CD4-positive, alpha-beta T cell treated with Interleukin-4 for 1 hour (primary cell): ENCODE data around the gene ZG16.
A peak's percentile ranks its signal among the peaks of the same experiment; 100 is the strongest.
"Not testable (repeated sequence)": the region's sequence is repeated elsewhere in the genome, so short reads cannot be mapped to it uniquely, and the experiment has no call there.

Experiments used
- DNase-seq, 2 donors: peaks; one replicate each; pipeline ENCODE4 v3.0.0-alpha.2; 2020 to 2022

ZG16 gene, protein sequence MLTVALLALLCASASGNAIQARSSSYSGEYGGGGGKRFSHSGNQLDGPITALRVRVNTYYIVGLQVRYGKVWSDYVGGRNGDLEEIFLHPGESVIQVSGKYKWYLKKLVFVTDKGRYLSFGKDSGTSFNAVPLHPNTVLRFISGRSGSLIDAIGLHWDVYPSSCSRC

DNA sequence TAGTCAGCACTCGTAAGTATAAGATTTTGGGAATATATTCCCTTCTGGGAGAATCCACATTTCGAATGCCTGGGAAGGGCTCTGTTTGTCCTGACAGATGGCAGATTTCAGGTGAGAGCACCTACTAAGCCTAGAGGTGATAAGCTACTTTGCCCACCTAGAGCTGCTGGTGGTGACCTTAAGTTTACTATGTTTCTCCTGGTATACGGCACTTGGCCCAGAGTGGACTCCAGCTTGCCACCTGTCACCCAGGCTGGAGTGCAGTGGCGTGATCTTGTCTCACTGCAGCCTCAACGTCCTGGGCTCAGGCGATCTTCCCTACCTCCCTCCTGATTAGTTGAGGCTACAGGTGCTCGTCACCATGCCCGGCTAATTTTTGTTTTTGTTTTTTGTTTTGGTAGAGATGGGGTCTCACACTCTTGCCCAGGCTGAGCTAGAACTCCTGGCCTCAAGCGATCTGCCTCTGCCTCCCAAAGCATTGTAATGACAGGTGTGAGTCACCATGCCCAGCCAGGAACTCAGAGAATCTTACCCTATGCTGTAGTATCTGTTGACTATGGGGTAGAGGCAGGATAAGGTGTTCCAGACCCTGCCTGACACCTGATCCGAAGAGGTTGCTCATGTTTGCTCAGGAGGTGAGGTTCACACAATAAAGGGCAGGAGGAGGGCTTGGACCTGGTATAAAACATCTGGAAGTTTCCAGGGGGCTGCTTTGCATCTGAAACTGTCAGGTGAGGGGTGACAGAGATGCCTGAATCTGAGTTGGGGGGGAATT is at the start of gene ZG16:
Gene ZG16, plus strand, starts transcription at position 681 of the 775 bp plus-strand sequence. CDS start 1,011 bp downstream, outside the sequence.
- no peak for DNase-seq

DNA sequence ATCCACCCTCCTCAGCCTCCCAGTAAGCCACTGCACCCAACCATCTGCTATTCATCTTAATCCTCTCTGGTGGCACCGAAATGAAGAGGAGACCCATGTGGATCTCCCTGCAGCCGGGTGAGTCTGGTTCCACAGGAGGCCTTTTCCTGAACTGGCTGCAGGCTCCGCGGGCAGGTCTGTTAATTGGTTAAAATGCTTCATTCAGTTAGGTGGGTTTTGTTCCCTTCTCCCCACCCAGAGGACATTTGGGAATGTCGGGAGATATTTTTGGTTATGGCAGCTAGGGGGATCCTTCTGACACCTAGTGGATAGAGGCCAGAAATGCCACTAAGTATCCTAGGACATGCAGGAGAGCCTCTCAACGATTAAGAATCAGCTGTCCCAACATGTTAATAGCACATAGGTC is 48.9 kb upstream of the ZG16 start:
- no peak for DNase-seq

DNA sequence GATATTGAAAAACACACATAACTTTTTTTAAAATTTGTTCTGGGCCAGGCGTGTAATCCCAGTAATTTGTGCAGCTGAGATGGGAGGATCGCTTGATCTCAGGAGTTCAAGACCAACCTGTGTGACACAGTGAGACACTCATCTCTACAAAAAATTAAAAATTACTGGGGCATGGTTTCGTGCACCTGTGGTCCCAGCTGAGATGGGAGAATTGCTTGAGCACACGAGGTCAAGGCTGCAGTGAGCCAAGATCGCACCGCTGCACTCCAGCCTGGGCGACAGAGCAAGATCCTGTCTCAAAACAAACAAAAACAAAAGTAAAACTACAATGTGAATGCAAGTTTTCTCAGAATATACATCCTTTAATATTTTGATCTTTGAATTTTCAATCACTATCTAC is 47.4 kb upstream of the ZG16 start:
- DNase-seq: no peak

DNA sequence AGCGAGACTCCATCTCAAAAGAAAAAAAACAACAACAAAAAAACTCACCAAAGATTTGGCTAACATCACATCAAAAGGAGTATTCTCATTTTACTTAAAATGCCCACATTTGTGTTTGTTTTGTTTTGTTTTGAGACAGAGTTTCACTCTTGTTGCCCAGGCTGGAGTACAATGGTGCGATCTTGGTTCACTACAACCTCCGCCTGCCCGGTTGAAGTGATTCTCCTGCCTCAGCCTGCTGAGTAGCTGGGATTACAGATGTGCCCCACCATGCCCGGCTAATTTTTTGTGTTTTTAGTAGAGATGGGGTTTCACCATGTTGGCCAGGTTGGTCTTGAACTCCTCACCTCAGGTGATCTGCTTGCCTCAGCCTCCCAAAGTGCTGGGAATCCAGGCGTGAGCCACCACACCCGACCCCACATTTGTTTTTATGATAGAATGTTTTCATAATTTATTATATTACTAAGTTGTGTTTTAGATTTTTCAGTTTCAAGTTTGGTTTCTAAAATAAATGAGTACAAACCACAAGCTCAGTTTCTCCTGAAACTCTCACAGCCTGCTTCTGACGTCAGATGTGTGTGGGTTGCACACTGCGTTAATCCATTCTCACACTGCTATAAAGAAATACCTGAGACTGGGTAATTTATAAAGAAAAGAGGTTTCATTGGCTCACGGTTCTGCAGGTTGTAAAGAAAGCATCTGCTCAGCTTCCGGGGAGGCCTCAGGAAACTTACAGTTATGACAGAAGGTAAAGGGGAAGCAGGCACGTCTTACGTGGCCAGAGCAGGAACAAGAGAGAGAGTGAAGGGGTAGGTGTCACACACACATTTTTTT is 46.1 kb upstream of the ZG16 start:
- peak; percentile 54 to 65 for DNase-seq

DNA sequence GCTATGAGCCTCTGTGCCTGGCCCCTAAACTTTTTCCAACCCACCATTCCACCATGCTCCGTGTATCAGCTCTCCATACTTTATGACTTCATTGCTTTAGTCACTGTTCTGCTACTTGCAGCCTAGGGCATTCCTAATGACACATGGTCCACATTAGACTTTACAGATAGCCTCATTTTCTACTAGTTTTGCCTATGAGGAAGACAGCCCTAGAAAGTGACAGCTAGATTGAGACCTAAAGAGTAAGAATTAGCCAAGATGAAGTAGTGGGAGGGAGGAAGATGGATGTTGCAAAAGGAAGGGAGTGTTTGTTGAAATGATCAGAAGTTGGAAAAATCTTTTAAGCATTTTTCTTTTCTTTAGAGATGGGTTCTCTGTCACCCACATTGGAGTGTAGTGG is 43.3 kb upstream of the ZG16 start:
- DNase-seq: no peak

DNA sequence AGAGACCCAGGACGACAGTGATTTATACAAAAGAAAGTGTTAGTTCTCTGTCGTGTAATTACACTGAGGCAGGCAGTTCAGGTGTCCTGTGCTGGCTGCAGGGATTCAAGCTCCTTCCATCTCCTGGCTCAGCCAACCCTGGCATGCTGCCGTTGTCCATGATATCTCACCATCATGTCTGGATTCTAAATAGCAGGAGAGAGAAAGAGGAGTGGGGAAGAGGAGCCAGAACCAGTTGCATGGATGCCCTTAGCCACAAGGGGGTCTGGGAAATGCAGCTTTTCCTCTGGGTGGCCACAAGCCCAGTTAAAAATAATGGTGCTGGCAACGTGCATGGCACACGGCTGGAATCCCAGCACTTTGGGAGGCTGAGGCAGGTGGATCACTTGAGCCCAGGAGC is 41.9 kb upstream of the ZG16 start:
- no peak for DNase-seq

DNA sequence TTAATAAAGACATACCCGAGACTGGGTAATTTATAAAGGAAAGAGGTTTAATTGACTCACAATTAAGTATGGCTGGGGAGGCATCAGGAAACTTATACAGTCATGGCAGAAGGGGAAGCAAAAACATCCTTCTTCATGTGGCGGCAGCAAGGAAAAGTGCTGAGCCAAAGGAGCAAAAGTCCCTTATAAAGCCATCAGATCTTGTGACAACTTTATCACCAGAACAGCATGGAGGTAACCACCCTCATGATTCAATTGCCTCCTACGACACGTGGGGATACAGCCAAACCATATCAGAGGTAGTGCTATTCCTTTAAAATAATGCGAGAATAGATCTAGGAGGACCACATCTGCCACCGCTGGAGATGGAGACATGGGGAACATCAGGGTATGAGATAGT is 41.3 kb upstream of the ZG16 start:
- DNase-seq: no peak

DNA sequence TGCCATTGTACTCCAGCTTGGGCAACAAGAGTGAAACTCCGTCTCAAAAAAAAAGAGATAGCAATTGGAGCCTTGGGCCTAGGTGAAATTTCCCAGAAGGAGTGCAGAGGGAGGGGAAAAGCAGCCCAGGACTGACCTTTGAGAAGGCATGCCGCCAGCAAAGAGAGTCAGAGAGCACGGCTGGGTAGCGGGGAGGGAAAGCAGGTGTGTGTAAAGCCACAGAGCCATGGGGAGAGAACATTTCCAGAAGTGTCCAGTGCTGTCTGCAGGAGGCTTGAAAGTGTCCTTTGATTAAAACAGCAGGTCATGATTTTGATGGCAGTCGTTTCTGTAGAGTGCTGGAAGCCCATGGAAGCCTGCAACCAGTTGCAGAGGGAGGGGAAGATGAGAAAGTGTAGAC is 40.3 kb upstream of the ZG16 start:
- no peak for DNase-seq

DNA sequence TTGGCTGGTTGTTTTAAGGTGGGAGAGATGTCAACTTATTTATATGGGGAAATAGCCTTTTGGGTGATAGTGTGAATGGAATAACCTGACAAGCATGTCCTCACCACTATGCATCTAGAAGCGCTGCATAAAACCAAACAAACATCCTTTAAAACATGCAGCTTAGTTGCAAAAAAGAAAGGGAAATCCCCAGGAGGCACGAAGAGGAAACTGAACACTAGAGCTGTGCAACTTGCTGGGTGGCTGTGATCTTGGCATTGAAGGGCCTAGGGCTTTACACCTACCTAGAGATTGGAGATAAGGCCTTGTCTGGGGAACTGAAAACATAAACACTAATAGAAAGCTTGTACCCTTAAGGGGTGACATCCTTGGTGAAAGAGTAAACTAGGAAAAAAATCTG is 39.5 kb upstream of the ZG16 start:
- peak; percentile 78 to 88 for DNase-seq

DNA sequence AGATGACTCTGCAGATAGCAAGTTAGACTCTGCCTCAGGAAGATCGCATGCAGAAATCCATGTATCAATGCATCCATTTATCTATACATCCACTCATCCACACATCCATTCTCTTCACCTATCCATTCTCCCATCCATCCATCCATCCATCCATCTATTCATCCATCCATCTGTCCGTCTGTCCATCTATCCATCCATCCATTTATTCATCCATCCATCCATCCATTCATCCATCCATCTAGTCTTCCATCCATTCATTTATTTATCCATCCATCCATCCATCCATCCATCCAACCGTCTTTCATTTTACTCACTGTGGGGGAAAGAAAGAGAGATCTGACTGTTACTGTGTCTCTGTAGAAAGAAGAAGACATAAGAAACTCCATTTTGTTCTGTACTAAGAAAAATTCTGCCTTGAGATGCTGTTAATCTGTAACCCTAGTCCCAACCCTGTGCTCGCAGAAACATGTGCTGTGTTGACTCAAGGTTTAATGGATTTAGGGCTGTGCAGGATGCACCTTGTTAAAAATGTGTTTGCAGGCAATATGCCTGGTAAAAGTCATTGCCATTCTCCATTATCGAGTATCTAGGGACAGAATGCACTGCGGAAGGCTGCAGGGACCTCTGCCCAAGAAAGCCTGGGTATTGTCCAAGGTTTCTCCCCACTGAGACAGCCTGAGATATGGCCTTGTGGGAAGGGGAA is 38.0 kb upstream of the ZG16 start:
- not testable (repeated sequence) for DNase-seq

DNA sequence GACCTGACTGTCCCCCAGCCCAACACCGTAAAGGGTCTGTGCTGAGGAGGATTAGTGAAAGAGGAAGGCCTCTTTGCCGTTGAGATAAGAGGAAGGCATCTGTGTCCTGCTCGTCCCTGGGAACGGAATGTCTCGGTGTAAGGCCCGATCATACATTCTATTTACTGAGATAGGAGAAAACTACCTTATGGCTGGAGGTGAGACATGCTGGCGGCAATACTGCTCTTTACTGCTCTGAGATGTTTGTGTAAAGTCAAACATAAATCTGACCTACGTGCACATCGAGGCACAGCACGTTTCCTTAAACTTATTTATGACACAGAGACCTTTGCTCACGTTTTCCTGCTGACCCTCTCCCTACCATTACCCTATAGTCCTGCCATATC is 37.4 kb upstream of the ZG16 start:
- DNase-seq: not testable (repeated sequence)

DNA sequence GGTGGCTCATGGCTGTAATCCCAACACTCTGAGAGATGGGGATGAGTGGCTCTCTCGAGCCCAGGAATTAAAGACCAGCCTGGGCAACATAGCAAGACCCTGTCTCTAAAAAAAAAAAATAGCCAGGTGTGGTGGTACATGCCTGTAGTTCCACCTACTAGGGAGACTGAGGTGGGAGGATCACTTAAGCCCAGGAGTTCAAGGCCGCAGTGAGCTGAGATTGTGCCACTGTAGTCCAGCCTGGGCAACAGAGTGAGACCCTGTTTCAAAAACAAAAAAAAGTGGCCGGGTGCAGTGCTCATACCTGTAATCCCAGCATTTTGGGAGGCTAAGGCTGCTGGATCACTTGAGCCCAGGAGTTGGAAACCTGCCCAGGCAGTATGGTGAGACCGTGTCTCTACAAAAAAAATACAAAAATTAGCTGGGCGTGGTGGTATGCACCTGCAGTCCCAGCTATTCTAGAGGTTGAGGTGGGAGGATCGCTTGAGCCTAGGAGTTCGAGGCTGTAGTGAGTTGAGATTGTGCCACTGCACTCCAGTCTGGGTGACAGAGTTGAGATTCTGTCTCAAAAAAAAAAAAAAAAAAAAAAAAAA is 35.3 kb upstream of the ZG16 start:
- no peak for DNase-seq

DNA sequence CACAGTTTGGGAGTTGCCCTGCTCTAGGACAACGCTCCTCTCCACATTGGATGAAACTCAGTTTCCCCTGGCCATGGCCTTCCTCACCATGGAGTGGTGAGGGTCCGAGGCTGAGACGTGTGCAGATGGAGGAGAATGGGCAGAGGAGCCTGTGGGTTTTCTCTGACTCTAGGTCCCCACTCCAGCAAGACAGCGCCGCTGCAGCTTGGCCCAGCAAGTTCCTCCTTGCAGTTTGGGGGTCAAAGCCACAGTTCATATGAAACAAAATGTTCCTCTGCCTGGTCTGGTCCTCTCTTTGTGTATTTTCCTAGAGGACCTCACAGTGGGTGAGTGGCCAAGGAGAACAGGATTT is 34.6 kb upstream of the ZG16 start:
- no peak for DNase-seq

DNA sequence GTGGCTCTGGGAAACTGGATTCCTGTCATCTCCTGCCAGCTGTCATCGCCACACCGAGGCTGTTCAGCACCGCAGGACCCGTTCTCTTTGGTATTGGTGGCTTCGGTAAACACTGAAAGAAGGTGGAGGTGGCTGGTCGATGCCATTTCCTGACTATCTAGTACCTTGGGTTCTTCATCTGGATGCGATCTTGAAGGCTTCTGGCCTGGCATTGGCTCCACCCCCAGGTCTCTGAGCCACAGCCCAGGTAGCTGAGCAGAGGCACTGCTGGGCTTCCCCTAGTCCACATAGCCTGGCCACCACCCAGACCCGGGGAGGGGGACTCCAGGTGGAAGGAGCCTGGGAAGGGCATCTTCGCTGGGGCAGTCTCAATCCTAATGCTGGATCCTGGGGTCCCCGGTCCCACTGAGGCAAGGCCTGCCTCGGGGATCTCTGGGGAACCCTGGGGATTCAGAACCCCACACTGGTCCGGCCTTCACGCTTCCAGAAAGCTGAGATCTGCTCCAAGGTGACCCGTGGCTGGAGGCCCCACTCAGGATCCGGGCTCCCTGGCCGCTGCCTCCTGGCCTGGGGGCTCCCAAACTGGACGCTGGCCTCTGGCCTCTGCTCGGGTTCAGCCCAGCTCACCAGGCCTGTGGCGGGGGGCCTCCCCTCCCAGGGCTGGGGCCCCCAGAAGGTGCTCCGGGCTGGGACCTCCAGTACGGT is 34.1 kb upstream of the ZG16 start:
- peak; percentile 64 to 75 for DNase-seq

DNA sequence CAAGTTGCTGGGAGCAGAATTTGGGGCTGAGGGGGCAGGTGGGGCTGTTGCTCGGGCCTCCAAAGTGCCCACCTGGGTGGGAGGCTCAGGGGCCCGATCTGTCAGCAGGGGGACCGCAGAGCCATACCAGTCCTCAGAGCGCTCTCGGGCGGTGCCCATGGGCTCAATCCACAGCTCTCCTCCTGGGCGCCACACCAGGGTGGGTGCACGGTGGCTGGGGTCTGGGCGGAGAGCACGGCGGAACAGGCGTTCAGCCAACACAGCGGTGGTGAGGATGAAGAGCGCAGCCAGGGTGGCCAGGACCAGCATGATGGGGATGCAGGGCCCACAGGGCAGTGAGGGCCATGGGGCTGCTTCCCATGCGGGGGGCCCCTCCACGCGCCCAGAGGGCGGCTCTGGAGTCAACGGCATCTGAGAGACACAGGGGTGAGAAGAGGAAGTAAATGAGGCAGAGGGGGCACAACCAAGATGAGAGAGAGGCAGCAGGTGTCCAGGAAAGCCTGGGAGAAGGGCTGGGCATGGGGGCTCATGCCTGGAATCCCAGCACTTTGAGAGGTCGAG is 33.4 kb upstream of the ZG16 start:
- peak in 1 of 2 donors; percentile 40 for DNase-seq

DNA sequence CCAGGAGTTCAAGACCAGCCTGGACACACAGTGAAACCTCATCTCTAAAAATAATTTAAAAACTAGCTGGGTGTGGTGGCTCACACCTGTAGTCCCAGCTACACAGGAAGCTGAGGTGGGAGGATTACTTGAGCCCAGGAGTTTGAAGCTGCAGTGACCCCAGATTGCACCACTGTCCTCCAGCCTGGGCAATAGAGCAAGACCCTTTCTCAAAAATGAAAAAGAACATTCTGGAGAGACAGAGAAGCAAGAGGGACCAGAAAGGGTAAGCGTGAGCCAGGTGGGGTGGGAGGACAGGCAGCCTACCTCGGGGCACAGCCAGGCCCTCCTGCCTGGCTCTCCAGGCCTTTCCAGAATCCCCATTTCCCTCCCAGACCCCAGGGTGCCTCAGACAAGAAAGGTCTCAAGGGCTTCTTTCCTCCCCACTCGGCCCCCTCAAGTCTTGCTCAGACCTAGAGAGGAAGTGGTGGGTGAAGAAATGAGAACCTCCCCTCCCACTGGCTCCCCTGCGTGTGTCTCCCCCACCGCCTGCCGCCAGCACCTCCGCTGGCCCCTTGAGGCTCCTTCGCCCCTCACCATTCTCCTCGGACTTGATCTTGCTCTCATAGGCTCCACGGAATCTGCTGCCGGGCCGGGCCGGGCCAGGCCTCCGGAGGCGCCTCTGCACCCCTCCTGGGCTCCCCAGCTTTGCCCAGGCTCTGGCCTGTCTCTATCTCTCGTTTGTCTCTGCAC is 32.8 kb upstream of the ZG16 start:
- DNase-seq: peak; percentile 73 to 77

DNA sequence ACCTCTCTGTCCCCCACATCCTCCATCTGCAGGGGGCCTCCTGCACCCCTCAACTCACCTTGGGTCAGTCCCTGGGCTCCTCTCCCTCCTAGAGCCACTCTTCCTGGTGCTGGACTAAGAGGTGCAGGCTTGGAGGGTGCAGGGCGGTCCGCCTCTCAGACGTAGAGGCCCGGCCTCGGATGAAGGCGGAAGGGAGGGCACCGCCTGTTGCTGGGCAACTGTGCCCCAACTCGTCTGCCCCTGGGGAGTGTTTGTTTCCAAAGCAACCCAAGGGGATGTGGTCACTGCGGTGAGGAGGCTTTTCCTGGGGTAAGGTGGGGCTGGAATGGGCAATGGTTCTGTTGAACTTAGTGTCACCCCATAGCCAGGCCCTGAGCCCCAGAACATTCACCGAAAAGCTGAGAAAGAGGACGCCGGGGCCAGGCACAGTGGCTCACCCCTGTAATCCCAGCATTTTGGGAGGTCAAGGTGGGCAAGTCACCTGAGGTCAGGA is 32.2 kb upstream of the ZG16 start, which contains the start of gene C16orf54:
Gene C16orf54, minus strand, starts transcription at position 138 of the 493 bp plus-strand sequence. CDS start 1,039 bp downstream, outside the sequence.
- DNase-seq: peak; percentile 98

DNA sequence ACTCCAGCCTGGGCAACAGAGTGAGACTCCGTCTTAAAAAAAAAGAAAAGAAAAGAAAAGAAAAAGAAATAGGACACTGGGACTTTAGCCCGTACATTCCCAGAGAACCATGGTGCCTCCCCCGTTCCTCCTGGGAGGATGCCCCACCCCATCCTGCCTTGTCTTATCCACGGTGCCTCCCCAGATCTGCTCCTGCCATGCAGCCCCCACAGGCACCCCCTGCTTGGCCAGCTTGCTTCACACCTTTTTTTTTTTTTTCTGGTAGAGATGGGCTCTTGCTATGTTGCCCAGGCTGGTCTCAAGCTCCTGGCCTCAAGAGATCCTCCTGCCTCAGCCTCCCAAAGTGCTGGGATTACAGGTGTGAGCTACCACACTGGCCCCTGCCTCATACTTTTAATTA is 31.5 kb upstream of the ZG16 start:
- DNase-seq: peak in 1 of 2 donors; percentile 47

DNA sequence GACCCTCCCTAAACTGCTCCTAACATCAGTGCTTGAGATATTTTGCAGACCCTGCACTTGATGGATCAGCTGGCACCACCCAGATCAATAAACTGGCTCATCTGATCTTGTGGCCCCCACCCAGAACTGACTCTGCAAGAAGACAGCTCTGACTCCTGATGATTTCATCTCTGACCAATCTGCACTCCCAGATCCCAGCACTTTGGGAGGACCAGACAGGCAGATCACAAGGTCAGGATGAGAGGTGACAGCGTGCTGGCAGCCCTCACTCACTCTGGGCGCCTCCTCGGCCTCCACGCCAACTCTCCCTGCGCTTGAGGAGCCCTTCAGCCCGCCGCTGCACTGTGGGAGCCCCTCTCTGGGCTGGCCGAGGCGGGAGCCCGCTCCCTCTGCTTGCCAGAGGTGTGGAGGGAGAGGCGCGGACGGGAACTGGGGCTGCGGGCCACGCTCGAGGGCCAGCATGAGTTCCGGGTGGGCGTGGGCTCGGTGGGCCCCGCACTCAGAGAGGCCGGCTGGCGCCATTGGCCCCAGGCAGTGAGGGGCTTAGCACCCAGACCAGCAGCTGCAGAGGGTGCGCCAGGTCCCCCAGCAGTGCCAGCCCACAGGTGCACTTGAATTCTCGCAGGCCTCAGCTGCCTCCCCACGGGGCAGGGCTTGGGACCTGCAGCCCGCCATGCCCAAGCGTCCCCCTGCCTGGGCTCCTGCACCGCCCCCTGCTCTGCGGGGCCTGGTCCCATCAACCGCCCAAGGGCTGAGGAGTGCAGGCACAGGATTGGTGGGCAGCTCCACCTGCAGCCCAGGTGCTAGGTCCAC is 29.9 kb upstream of the ZG16 start:
- DNase-seq: no peak

DNA sequence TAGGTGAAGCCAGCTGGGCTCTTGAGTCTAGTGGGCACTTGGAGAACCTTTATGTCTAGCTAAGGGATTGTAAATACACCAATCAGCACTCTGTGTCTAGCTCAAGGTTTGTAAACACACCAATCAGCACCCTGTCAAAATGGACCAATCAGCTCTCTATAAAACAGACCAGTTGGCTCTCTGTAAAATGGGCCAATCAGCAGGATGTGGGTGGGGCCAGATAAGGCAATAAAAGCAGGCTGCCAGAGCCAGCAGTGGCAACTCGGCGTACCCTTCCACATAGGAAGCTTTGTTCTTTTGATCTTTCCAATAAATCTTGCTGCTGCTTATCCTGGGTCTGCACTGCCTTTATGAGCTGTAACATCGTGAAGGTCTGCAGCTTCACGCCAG is 29.3 kb upstream of the ZG16 start:
- DNase-seq: not testable (repeated sequence)
